Central memory CD4-positive, alpha-beta T cell (primary cell): ENCODE measurements around the gene TMEM134.
A peak's percentile ranks its signal among the peaks of the same experiment; 100 is the strongest.
"Not testable (repeated sequence)": the region's sequence is repeated elsewhere in the genome, so short reads cannot be mapped to it uniquely, and the experiment has no call there.

Source experiments
- DNase-seq: peaks from one replicate; pipeline ENCODE4 v3.0.0; 2022

The TMEM134 gene

DNA sequence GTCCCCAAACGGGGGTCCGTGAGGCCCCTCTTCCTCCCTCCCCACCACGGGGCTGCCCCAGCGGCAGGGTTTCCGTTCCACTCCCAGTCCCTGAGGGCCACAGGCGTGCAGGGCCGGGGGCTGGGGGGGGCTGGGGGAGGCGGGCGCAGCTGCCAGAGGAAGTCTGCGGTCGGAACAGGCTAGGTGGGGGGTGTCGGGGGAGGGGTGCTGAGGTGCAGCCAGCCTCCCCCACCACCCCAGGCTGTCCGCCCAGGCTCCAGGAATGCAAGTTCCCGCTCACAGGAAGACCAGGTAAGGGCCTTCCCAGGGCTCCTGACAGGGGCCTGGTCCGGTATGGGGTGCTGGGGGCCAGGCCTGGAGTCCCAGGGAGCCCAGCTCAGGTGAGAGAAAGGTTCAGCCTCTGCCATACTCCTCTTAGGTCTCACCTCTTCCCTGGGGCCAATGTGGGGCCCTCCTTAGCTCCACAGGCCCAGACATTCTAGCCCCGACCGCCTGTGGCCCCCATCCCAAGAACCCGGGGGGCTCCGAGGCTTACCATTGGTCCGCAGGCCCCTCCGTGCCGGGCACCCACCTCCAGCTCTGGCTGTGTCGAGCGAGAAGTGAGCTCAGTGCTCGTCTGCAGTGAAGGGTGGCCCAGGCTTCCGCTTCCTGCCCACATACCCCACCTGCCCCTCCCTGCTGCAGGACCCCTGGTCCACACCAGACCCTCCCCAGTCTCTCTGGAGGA, 31.8 kb downstream of the TMEM134 start, which contains the start of gene PTPRCAP:
Gene PTPRCAP, minus strand, starts transcription at position 601 of the 727 bp plus-strand sequence. Its CDS starts 63 bp downstream, at position 538.
- peak; percentile 80 for DNase-seq

- DNase-seq: no peak
Observed at GRCh38 chr11:67436459-67437081, 32.5 kb downstream of the TMEM134 start.

- DNase-seq: no peak
Observed at GRCh38 chr11:67435727-67436458, 33.2 kb downstream of the TMEM134 start.

DNA sequence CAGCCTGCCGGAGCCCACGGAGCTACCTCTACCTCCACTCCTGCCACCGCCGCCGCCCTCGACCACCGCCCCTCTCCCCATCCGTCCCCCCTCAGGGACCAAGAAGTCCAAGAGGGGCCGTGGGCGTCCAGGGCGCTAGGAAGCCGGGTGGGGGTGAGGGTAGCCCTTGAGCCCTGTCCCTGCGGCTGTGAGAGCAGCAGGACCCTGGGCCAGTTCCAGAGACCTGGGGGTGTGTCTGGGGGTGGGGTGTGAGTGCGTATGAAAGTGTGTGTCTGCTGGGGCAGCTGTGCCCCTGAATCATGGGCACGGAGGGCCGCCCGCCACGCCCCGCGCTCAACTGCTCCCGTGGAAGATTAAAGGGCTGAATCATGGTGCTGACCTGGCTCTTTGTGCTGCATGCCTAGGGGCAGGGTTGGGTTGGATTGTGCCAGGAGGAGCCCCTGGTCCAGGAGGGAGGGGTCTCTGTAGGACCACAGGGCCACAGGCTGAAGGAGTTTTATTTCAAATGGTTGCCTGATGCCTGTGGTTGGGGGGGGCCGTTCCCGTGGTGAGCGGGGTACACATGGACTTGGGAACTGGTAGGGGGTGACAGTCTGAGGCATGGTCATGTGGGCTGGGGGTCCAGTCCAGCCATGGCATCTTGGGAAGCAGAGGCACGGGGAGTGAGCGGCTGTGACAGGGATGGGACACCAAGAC, 33.9 kb downstream of the TMEM134 start:
- DNase-seq: no peak

DNA sequence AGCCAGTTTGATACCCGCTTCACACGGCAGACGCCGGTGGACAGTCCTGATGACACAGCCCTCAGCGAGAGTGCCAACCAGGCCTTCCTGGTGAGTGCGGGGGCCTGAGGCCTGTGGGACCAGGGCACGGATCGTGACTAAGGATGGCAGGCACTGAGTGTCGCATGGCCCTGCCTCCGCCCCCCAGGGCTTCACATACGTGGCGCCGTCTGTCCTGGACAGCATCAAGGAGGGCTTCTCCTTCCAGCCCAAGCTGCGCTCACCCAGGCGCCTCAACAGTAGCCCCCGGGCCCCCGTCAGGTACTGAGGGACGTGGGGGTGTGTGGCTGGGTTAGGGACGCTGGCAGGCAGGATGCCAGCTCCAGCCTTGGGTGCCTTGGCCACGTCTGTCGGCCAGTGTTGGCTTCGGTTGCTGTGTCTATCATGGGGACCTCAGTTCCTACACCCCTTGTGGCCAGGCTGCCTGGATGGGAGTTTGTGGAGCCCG, 34.6 kb downstream of the TMEM134 start:
- no peak for DNase-seq

- no peak for DNase-seq
Observed at GRCh38 chr11:67433536-67434394, 35.3 kb downstream of the TMEM134 start.

- DNase-seq: no peak
Observed at GRCh38 chr11:67432655-67433349, 36.2 kb downstream of the TMEM134 start.

GRCh38 chr11:67431346-67432249, 37.5 kb downstream of the TMEM134 start:
- no peak for DNase-seq

- no peak for DNase-seq
Observed at GRCh38 chr11:67429722-67430121, 39.3 kb downstream of the TMEM134 start.

DNA sequence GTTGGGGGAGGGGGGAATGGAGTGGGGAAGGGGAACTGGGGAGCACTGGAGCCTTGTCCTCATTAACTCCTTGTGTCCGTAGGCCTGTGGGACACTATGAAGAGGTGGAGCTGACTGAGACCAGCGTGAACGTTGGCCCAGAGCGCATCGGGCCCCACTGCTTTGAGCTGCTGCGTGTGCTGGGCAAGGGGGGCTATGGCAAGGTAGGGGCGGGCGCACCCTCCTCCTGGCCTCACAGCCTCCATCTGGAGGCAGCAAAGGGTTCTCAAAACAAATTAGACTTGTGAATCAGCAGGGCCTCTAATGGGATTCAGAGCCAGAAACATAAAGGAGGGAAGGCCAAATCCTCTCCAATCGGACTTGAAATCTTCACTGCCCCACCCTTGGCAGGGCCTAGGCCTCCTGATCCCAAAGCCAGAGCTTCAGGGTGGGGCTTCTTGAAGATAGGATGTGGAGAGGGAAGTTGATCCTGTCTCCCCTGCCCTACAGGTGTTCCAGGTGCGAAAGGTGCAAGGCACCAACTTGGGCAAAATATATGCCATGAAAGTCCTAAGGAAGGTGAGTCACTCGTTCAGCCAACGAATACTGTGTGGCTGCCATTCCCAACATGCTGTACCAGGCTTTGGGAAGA, 39.9 kb downstream of the TMEM134 start:
- DNase-seq: no peak

DNA sequence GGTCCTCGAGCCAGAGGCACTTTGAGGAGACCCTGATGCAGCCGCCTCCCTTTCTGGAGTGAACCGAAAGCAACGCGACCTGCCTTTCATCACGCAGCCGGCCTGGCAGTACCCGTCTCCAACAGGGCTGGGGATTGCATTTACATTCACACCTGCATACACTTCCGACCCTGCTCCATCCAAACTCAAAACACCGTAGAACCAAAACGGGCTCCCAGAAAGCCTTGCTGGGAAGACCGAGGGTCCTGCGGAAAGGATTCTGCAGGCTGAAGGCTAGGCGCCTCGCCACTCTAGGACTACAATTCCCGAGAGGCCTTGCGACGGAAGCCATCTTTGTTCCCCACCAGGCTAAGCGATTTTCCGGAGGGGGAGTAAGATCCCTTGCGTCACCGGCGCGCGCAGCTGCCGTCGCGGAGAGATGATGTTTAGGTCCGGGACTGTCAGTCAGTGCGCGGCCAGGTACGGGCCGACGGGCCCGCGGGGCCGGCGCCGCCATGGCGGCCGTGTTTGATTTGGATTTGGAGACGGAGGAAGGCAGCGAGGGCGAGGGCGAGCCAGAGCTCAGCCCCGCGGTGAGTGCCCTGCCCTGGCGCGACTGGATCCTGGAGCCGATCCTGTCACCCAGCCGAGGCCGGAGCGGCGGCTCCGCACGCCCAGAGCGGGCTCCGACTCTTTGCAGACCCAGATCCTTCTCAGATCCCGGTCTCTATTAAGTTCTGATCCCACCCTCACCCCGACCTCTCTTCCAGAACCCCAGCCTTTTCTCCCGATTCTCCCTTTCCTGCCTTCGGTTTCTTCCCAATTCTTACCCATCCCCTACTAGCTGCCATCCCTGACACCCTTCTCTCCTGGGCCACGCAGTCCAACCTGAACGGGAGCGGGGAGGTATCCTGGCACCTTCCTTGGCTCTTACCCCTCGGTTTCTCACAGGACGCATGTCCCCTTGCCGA, 40.7 kb downstream of the TMEM134 start, which contains the start of gene RPS6KB2:
Gene RPS6KB2, plus strand, starts transcription at position 443 of the 950 bp plus-strand sequence. Its CDS starts 52 bp downstream, at position 495.
- DNase-seq: peak; percentile 97

GRCh38 chr11:67427364-67427859, 41.6 kb downstream of the TMEM134 start:
- not testable (repeated sequence) for DNase-seq

DNA sequence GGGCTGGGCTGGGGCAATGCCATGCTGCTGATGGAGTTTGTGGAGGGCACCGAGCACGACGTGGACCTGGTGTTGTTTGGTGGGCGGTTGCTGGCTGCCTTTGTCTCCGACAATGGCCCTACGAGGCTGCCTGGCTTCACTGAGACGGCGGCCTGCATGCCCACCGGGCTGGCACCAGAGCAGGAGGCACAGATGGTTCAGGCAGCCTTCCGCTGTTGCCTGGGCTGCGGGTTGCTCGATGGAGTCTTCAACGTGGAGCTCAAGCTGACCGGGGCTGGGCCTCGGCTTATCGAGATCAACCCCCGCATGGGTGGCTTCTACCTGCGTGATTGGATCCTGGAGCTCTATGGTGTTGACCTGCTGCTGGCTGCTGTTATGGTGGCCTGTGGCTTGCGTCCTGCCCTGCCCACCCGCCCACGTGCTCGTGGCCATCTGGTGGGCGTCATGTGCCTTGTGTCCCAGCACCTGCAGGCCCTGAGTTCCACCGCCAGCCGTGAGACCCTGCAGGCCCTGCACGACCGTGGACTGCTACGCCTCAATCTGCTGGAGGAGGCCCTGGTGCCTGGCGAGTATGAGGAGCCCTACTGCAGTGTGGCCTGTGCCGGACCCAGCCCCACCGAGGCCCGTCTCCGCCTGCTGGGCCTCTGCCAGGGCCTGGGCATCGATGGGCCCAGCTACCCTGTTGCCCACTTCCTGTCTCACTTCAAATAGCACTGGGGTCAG, 45.0 kb downstream of the TMEM134 start:
- DNase-seq: no peak

DNA sequence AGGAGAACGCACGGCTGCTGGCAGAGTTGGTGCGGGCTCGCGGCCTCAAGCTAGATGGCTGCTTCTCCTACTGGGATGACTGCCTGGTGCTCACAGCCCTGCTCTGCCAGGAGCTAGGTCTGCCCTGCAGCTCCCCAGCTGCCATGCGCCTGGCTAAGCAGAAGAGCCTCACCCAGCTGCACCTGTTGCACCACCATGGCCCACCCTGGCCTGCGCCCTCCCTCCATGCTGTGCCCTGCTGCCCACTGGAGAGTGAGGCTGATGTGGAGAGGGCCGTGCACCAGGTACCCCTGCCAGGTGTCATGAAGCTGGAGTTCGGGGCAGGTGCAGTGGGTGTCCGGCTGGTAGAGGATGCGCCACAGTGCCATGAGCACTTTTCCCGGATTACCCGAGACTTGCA, 45.6 kb downstream of the TMEM134 start:
- no peak for DNase-seq

GRCh38 chr11:67422891-67423290, 46.2 kb downstream of the TMEM134 start:
- no peak for DNase-seq

- no peak for DNase-seq
Observed at GRCh38 chr11:67421430-67422031, 47.5 kb downstream of the TMEM134 start.
